SK-N-SH treated with all-trans-retinoic acid at 6 μM for 48 hours (cell line): ENCODE data around the gene GDF11.

Experiments
- ATAC-seq: fragments of 200-7000 bp; cut with Tn5 transposase; 3 replicates; pipeline ENCODE4 v1.9.1; 2020; ENCODE audit warnings: mild to moderate bottlenecking, moderate library complexity
- ARNTL ChIP-seq: fragments of 450-650 bp; formaldehyde crosslinking; IDR thresholded peaks from 2 replicates; pipeline ENCODE4 v1.5.0; 2020; ENCODE audit warnings: low read depth, mild to moderate bottlenecking, moderate library complexity, borderline replicate concordance
- CREB5 ChIP-seq: fragments of 250-450 bp; sonication (Bioruptor Pico); IDR thresholded peaks from 2 replicates; pipeline ENCODE4 v1.5.1; 2020; ENCODE audit warnings: low read depth, mild to moderate bottlenecking, moderate library complexity
- CSDC2 ChIP-seq: fragments of 250-450 bp; sonication (Bioruptor Pico); IDR thresholded peaks from 2 replicates; pipeline ENCODE4 v1.5.0; 2020; ENCODE audit warnings: mild to moderate bottlenecking, moderate library complexity
- CSRNP3 ChIP-seq: fragments of 250-450 bp; sonication (Bioruptor Pico); IDR thresholded peaks from 2 replicates; pipeline ENCODE4 v1.5.1; 2021; ENCODE audit warnings: mild to moderate bottlenecking, moderate library complexity
- ESRRG ChIP-seq: fragments of 250-450 bp; sonication (Bioruptor Pico); IDR thresholded peaks from 2 replicates; pipeline ENCODE4 v1.6.1; 2021; ENCODE audit warnings: mild to moderate bottlenecking
- GLIS3 ChIP-seq: fragments of 250-450 bp; sonication (Bioruptor Pico); IDR thresholded peaks from 2 replicates; pipeline ENCODE4 v1.5.0; 2020; ENCODE audit warnings: mild to moderate bottlenecking, moderate library complexity
- OSR1 ChIP-seq: fragments of 250-450 bp; sonication (Bioruptor Pico); IDR thresholded peaks from 2 replicates; pipeline ENCODE4 v1.8.0; 2022; ENCODE audit warnings: moderate library complexity, mild to moderate bottlenecking, inconsistent platforms
- PATZ1 ChIP-seq: fragments of 250-450 bp; sonication (Bioruptor Pico); IDR thresholded peaks from 2 replicates; pipeline ENCODE4 v1.8.0; 2020; ENCODE audit warnings: mild to moderate bottlenecking, moderate library complexity, borderline replicate concordance
- PPARA ChIP-seq: fragments of 250-450 bp; sonication (Bioruptor Pico); IDR thresholded peaks from 2 replicates; pipeline ENCODE4 v1.5.0; 2020; ENCODE audit warnings: mild to moderate bottlenecking, borderline replicate concordance
- RARB ChIP-seq: fragments of 250-450 bp; sonication (Bioruptor Pico); IDR thresholded peaks from 2 replicates; pipeline ENCODE4 v1.8.0; 2021; ENCODE audit warnings: mild to moderate bottlenecking, moderate library complexity
- TOX ChIP-seq: fragments of 250-450 bp; sonication (Bioruptor Pico); IDR thresholded peaks from 2 replicates; pipeline ENCODE4 v1.8.0; 2021; ENCODE audit warnings: mild to moderate bottlenecking, moderate library complexity, borderline replicate concordance
- TSHZ2 ChIP-seq: fragments of 250-450 bp; sonication (Bioruptor Pico); IDR thresholded peaks from 2 replicates; pipeline ENCODE4 v1.5.0; 2020; ENCODE audit warnings: mild to moderate bottlenecking, moderate library complexity
- ZC3H10 ChIP-seq: fragments of 250-450 bp; sonication (Bioruptor Pico); IDR thresholded peaks from 2 replicates; pipeline ENCODE4 v1.5.1; 2021; ENCODE audit warnings: mild to moderate bottlenecking, moderate library complexity
- ZFP3 ChIP-seq: fragments of 250-450 bp; sonication (Bioruptor Pico); IDR thresholded peaks from 2 replicates; pipeline ENCODE4 v1.5.0; 2020; ENCODE audit warnings: mild to moderate bottlenecking, moderate library complexity
- ZFP30 ChIP-seq: fragments of 450-650 bp; formaldehyde crosslinking; IDR thresholded peaks from 2 replicates; pipeline ENCODE4 v1.5.0; 2022; ENCODE audit warnings: mild to moderate bottlenecking, moderate library complexity
- ZNF565 ChIP-seq: fragments of 450-650 bp; formaldehyde crosslinking; conservative IDR thresholded peaks from 2 replicates; pipeline ENCODE4 v1.5.0; 2020; ENCODE audit warnings: low read depth, mild to moderate bottlenecking, moderate library complexity
- ZNF70 ChIP-seq: fragments of 450-650 bp; formaldehyde crosslinking; IDR thresholded peaks from 2 replicates; pipeline ENCODE4 v1.5.0; 2020; ENCODE audit warnings: mild to moderate bottlenecking, moderate library complexity
- ZNF8 ChIP-seq: fragments of 450-650 bp; formaldehyde crosslinking; IDR thresholded peaks from 2 replicates; pipeline ENCODE4 v1.5.0; 2020; ENCODE audit warnings: mild to moderate bottlenecking, moderate library complexity
- TF ChIP-seq, protein P1 (sequence below): fragments of 250-450 bp; sonication (Bioruptor Pico); IDR thresholded peaks from 2 replicates; pipeline ENCODE4 v1.8.0; 2021; ENCODE audit warnings: low read depth, mild to moderate bottlenecking, moderate library complexity, borderline replicate concordance

GDF11 gene

DNA sequence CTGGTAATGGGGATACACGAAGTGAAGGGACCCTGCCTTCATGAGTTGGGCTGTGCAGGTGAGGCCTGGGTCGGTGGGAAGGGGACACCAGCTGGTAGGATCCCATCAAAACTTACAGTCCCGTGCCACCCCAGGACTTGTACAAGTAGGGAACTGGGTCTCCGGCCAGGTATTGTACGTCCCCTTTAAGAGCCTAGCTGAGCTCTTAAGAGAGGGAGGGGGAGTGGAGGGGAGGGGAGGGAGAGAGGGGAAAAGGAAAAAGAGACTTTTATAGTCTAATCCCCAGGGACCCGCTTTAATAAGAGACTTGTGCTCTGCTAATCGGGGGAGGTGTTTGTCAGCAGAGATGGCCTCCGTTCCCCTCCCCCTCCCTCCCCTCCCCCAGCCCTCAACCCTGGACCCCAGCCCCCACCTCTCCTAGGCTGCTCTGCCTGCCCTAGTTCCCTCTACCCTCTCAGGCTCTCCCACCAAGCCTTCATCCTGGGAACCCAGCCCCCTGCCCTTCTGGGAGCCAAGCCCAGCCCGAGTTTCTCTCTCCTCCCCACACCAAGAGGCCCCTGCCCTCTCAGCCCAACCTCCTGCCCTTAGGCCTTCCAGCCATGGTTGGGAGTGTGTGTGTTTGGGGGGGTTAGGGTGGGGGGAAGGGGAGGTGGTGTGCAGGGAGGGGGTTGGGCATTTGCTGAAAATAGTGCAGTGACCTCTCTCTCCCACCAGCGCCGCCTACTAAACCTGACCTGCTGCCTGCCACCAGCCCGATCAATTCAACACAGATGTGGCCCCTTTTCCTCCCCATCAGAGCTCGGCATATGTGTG is 2.6 kb downstream of the GDF11 start (continued):
- TF ChIP-seq, protein P1, sequence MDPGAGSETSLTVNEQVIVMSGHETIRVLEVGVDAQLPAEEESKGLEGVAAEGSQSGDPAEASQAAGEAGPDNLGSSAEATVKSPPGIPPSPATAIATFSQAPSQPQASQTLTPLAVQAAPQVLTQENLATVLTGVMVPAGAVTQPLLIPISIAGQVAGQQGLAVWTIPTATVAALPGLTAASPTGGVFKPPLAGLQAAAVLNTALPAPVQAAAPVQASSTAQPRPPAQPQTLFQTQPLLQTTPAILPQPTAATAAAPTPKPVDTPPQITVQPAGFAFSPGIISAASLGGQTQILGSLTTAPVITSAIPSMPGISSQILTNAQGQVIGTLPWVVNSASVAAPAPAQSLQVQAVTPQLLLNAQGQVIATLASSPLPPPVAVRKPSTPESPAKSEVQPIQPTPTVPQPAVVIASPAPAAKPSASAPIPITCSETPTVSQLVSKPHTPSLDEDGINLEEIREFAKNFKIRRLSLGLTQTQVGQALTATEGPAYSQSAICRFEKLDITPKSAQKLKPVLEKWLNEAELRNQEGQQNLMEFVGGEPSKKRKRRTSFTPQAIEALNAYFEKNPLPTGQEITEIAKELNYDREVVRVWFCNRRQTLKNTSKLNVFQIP = no peak
- no peak for TF ChIP-seq CSRNP3
- TF ChIP-seq ZNF8 (CRISPR knock-in tag) = no peak

- ATAC-seq = no peak
- TF ChIP-seq GLIS3 (CRISPR knock-in tag) = no peak
- TF ChIP-seq ZFP3 (CRISPR knock-in tag) = no peak
- TF ChIP-seq RARB (CRISPR knock-in tag) = no peak
- TF ChIP-seq TOX (CRISPR knock-in tag) = no peak
- TF ChIP-seq ZC3H10 (CRISPR knock-in tag) = no peak
- TF ChIP-seq ZFP30 = no peak
- no peak for TF ChIP-seq ZNF8 (CRISPR knock-in tag)
- no peak for TF ChIP-seq ZNF565
- TF ChIP-seq ZNF70 (CRISPR knock-in tag) = no peak
- TF ChIP-seq CSDC2 (CRISPR knock-in tag) = no peak
Measured at GRCh38 chr12:55746174-55746912, 3.4 kb downstream of the GDF11 start.

- no peak for ATAC-seq
- TF ChIP-seq OSR1 (CRISPR knock-in tag) (no peak), PPARA (CRISPR knock-in tag) (no peak), CSDC2 (CRISPR knock-in tag) (no peak), RARB (CRISPR knock-in tag) (no peak), ESRRG (CRISPR knock-in tag) (no peak), ZNF70 (CRISPR knock-in tag) (no peak), ZNF565 (no peak), TSHZ2 (no peak), ZFP30 (no peak), ARNTL (CRISPR knock-in tag) (no peak), PATZ1 (no peak), ZFP3 (CRISPR knock-in tag) (no peak), CREB5 (CRISPR knock-in tag) (no peak)
- TF ChIP-seq, protein P1 = no peak
- TF ChIP-seq, all 23 proteins: peak for 0
Measured at GRCh38 chr12:55746913-55747231, 4.0 kb downstream of the GDF11 start.
